GM19395 (cell line): ENCODE data around the gene NTF3.
"Not testable (repeated sequence)": the region's sequence is repeated elsewhere in the genome, so short reads cannot be mapped to it uniquely, and the experiment has no call there.

ENCODE experiments used
- ATAC-seq: cut with Tn5 transposase; IDR thresholded peaks from one replicate; pipeline ENCODE4 v1.9.1; 2021; ENCODE audit warnings: mild to moderate bottlenecking, moderate library complexity; ENCODE audit not compliant: unreplicated experiment

The NTF3 gene

DNA sequence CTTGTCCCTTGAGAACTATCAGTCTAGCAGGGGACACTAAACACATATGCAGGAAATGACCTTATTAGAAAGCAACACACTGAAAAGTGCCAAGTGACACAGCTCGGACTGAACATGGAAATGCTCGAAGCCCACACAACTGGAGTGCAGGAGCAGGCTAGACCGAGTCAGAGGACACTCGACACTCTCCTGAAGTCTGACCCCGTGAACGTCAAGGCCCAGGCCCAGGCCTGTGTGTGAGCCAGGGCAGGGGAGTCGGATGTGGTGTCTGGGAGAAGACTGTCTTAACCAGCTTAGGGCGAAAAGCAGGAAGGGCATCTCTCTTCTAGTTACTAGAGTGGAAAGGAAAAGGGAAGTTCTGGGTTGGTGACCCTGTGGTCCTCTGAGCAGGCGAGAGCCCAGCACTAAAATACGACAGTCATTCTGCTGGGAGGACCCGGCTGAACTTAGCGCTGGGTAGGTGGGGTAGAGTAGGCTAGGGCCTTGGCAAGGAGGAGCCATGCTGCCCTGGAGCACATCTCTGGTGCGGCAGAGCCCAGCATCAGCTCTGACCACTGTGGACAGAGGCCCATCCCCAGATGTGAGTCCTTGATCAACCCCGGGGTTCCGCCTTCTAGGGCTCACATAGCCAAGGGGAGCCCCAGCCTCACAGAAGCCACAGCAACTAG lies 93.0 kb downstream of the NTF3 start:
- no peak for ATAC-seq

DNA sequence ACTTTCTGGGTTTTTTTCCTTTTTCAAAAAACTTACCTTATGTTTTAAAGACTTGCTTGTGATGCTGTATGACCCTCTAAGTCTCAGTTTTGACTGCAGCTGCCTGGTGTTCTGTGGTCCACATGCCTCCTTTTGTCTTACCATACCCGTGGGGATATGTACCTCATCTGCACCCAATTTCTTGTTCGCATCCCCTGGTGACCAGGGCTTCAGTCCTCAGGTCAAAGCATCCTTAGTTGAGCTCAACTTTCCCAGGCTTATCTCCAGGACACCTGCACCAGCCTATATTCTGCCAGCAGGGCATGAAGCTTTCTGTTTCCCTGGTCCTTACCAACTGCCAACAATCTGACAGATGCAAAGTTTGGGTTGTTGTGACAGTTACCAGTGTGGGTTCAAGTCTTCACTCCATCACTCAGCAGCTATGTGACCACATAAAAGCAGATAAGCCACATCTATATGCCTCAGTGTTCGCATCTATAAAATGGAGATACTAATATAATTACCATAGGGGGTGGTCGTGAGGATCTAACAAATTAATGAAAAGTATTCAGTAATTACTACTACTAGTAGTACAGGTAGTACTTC lies 94.0 kb downstream of the NTF3 start:
- ATAC-seq: no peak

DNA sequence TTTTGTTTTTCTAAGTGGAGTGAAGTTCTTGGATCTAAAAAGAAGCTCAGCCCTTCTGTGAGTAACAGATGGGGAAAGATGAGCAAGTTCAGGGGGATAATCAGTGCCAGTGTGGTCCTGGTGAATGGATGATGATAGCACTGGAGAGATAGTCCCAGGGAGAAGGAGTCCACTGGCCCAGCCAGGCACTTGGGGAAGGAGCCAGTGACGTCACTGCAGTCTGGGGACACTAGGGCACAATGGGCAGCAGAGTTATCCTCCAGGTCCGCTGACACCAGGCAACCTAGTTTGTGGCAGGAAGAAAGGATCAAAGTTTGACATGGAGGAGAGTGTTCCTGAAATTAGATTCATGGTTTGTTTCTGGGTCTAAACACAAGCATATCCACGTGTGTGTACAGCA lies 101.5 kb downstream of the NTF3 start:
- no peak for ATAC-seq

DNA sequence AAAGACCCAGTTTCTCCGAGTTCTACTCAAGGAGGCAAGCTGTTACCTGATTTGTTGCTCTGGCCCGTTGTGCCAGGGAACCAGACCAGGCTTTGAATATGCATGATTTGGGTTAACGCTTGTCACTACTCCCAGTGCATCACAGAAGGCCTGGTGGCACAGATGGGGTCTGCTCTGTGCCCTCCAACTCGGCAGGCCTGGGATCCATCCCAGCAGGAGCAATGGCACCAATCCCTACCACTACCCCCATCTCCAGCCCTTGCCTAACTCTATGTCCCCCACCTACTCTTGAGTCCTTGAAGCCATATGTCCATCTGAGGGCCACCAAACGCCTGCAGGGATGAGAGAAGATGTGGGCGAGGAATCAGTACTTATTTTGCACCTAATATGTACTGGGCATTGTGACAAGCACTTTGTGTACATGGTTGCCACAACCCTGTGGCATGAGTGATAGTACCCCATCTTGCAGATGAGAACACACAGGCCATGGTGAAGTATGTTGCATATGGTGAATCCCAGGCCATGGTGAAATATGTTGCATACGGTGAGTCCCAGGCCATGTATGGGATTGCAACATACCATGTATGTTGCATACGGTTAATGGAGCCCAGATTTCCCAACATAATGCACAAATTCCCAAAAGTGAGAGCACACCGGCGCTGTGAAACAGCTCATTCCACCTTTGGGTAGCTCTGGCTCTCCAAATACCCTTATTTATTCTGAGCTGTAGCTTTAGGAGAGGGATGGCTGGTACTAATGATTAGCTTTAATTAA lies 102.7 kb downstream of the NTF3 start:
- ATAC-seq: no peak

DNA sequence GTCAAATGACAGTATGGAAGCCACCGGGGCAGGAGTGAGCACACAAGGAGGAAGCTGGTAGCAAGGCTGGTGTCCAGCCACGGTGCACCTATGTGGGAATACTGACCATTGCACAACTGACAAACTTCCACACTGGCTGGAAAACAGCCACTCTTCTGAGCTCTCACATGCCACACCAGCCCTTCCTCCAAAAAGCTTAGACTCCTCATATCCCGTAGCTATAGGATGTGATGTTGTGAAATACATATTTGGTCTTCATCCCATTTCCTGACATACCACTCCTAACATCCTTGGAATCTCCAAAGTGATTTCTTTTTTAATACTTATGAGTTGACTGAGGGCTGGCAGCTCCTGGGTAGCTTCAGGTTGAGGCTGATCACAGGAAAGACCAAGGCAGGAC lies 103.6 kb downstream of the NTF3 start:
- ATAC-seq: no peak

DNA sequence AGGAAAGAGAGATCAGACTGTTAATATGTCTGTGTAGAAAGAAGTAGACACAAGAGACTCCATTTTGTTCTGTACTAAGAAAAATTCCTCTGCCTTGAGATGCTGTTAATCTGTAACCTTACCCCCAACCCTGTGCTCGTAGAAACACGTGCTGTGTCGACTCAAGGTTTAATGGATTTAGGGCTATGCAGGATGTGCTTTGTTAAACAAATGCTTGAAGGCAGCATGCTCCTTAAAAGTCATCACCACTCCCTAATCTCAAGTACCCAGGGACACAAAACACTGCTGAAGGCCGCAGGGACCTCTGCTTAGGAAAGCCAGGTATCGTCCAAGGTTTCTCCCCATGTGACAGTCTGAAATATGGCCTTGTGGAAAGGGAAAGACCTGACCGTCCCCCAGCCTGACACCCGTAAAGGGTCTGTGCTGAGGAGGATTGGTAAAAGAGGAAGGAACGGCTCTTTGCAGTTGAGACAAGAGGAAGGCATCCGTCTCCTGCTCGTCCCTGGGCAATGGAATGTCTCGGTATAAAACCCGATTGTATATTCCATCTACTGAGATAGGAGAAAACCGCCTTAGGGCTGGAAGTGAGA lies 105.2 kb downstream of the NTF3 start:
- not testable (repeated sequence) for ATAC-seq

DNA sequence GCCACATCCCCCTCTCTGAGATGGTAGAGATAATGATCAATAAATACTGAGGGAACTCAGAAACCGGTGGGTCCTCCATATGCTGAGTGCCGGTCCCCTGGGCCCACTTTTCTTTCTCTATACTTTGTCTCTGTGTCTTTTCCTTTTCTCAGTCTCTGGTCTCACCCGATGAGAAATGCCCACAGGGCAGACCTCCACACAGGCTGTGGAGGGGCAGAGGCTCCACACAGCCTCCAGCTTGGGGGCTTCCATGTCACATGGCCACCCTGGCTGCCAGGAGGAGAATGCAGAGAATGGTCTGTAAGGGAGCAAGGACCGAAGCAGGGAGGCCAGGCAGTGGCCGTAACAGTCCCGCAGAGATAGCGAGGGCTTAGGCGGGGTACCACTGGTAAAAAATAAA lies 105.9 kb downstream of the NTF3 start:
- ATAC-seq: no peak
